Cardiac septum (tissue), 1 donor: ENCODE data around the gene NLRP9. TPM values are rescaled to one million over a fixed set of nuclear protein-coding genes. Genes with fewer than 3 reads are reported as not detected.

Experiments used
- DNase-seq: peaks from one replicate; pipeline ENCODE4 v3.0.0-alpha.2; 2020; ENCODE audit warnings: low spot score
- intact Hi-C: fragments of 100-400 bp; cut with DNase I; formaldehyde crosslinking; loops from one replicate; pipeline ENCODE4 v1.14.0; 2022
- total RNA-seq: library from RNA; stranded (reverse); fragmentation: NEBNext Ultra II Directional; extraction: Animal tissue kit (Norgen Biotek cat#: 25700); gene quantifications from one replicate; pipeline ENCODE4 v1.2.1, GENCODE V29; 2021
- donor health status: DM: no; HTN: no; CAD: no.

Gene NLRP9
- total RNA-seq, 1 donor from 2014 or later: not detected

DNA sequence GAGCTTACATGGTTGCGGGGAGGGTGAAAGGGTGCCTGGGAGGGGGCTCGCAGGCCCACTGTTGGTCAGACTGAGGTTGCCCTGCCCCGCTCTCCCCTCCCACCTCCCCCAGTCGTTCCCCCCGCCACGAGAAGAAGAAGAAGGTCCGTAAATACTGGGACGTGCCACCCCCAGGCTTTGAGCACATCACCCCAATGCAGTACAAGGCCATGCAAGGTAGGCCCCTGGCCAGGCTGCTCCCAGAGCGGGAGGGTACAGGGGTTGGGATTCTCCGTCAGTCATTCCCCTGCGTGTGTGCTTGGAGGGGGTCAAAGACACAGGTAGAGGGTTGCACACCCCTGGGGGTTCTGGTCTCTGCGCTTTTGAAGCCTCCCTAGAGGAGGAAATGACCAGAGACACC lies 77.8 kb downstream of the NLRP9 start:
- intact Hi-C loops: no loop called here
- no peak for DNase-seq

- intact Hi-C loops: no loop called here
Measured at GRCh38 chr19:55659822-55660221, 78.4 kb downstream of the NLRP9 start.

DNA sequence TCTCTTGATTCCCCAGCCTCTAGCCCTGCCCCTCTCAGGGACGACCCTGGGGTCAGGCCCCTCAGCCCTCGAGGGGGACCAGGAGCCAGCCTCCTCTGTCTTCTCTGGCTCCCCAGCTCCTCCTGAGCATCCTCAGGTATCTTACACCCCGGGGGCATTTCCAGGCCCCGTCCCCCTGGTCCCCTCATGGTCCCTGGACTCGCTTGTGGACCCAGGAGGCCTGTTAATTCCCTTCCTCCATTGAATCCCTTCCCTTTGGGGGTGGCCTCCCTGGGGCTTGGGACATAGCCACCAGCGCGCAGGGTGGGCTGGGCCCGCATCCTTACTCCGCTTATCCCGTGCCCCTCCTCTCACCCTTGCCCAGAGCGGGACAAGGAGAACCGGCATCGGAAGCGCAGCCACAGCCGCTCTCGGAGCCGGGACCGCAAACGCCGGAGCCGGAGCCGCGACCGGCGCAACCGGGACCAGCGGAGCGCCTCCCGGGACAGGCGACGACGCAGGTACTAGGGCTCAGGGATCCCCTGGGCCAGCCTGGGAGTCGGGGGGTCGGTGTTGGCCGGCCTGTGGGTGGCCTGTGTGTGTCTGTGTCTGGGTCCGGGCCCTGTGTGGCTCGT lies 79.2 kb downstream of the NLRP9 start:
- no peak for DNase-seq
- intact Hi-C loops: no loop called here

More at GRCh38 chr19:55659822-55660221, 78.4 kb downstream of the NLRP9 start:
- no peak for DNase-seq

Other genes starting within 250 kb of the NLRP9 start
- gene SSC5D, start 250.0 kb downstream of the NLRP9 start, total RNA-seq: 7.7 TPM
- 2.0 TPM for gene SBK2, start 201.3 kb downstream of the NLRP9 start, total RNA-seq
- gene SBK3, start 192.9 kb downstream of the NLRP9 start, total RNA-seq: 6.7 TPM
- gene ZNF579, start 157.6 kb downstream of the NLRP9 start, total RNA-seq: 12.2 TPM
- gene FIZ1, start 138.9 kb downstream of the NLRP9 start, total RNA-seq: 19.4 TPM
- 13.7 TPM for gene ZNF524, start 138.1 kb downstream of the NLRP9 start, total RNA-seq
- 15.7 TPM for gene ZNF865, start 132.8 kb downstream of the NLRP9 start, total RNA-seq
- gene ZNF784, start 113.8 kb downstream of the NLRP9 start, total RNA-seq: 10.9 TPM
- 29.0 TPM for gene ZNF580, start 97.4 kb downstream of the NLRP9 start, total RNA-seq
- 6.5 TPM for gene ZNF581, start 94.8 kb downstream of the NLRP9 start, total RNA-seq
- gene CCDC106, start 90.2 kb downstream of the NLRP9 start, total RNA-seq: 15.9 TPM
- gene U2AF2, start 83.4 kb downstream of the NLRP9 start, total RNA-seq: 80.4 TPM
- gene EPN1, start 63.2 kb downstream of the NLRP9 start, total RNA-seq: 193 TPM
- 0.46 TPM for gene RFPL4A, start 20.7 kb upstream of the NLRP9 start, total RNA-seq
- 0.57 TPM for gene RFPL4AL1, start 30.7 kb upstream of the NLRP9 start, total RNA-seq
- not detected for gene NLRP11, start 93.6 kb upstream of the NLRP9 start, total RNA-seq
- not detected for gene NLRP4, start 98.1 kb upstream of the NLRP9 start, total RNA-seq
- not detected for gene NLRP13, start 193.9 kb upstream of the NLRP9 start, total RNA-seq
- gene NLRP8, start 209.4 kb upstream of the NLRP9 start, total RNA-seq: not detected
- not detected for gene NLRP5, start 248.4 kb upstream of the NLRP9 start, total RNA-seq